ENCODE measurements around the gene IL4R.
"Not testable (repeated sequence)": the region's sequence is repeated elsewhere in the genome, so short reads cannot be mapped to it uniquely, and the experiment has no call there.

Gene IL4R

DNA sequence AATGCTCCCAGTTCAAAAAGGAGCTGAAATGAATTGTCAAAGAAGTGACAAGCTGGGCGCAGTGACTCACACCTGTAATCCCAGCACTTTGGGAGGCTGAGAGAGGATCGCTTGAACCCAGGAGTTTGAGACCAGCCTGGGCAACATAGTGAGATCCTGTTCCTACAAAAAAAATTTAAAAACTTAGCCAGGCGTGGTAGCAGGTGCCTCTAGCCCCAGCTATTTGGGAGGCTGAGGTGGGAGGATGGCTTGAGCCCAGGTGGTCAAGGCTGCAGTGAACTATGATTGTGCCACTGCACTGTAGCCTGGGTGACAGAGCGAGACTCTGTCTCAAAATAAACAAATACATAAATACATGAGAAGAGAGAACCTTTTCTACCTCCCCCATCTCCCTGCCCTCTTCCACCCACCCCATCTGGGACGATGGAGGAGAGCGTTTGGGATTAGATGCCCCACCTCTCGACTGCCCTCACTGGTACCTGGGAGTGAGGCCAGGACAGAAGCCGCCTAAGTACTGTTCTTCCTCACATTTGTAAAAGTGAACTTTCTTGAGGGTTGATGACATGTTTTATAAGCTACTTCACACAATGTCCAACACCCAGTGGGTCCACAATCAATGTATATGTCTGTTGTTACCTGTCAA lies 2.4 kb downstream of the IL4R start:
- DNase-seq, result no peak

DNA sequence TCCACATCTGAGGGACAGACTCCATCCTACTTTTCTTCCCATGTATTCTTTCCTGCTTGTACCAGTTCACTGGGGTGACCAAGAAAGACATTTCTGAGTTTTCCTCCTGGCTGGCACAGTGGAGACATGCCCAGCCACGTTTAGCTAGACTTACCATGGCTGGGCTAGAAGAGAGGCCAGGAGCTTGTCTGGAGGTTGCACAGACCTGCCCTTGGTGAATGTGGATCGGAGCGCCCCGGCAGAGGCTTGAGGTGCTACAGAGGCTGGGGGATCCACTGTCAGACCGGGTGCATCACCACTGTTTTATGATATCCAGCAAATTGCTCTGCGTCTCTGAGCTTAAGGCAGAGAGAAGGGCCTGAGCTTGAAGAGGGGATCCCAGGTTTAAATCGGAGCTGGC lies 3.5 kb downstream of the IL4R start:
- DNase-seq, result no peak

DNA sequence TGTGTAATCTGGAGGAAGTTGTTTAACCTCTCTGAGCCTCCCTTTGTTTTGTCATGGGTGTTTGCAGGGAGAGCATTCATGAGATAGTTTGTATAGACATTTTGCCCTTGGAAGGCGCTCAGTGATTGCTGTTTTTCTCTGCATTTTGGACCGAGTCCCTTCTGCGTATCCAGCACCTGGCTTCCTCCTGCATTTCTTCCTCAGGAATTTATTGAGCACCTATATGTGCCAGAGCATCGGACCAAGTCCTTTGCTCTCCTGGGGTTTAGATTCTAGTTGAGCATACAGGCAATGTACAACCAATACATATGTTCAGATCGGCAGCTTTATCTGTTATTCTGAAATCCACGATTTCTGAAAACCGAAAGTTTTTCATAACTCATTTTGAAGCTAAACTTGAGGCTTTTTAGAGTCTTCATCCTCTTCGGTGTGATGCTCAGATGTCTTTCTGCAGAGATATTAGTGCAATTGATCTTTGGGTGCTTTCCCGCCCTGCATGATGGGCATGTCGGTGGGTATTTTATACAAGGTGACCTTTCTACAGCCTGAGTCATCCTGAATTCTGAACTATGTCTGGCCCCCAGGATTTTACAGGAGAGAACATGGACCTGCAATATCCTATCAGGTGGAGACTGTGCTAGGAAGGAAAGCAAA lies 4.1 kb downstream of the IL4R start:
- no peak for DNase-seq

DNA sequence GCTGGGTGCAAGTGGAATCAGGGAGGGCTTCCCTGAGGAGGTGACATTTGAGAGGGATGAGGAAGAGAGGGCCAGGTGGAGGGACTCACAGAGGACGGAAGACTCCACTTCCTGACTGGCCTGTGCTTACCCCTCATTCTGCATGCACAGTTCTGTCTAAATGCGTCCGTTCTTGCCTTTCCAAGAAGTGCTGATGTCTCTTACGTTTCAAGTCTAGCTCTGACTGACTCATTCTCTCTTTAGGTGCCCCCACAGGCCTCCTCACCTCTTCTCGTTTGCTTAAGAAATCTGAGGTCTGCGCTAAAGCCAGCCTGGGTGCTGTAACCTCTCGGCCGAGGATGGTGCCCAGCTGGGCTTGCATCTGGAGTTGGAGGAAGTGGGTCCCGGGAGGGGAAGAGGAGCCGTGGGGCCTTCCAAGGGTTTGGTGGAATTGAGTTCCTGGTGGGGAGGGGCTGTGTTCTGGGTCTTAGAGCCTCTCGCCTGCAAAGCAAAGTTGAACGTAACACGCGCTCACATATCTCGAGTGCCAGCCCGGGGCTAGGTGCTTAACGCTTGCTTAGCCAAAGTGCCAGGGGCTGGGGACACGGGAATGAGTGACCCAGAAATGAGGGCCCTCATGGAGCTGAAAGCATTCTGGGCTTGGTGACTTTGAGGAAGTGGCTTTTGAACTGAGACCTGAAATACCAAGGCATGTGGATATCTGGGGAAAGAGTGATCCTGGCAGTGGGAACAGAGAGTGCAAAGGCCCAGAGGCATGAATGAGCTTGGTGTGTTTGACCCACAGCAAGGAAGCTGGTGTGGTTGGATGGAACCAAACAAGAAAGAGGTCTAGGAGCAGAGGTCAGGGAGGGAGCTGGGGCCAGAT lies 4.8 kb downstream of the IL4R start:
- DNase-seq, result no peak

DNA sequence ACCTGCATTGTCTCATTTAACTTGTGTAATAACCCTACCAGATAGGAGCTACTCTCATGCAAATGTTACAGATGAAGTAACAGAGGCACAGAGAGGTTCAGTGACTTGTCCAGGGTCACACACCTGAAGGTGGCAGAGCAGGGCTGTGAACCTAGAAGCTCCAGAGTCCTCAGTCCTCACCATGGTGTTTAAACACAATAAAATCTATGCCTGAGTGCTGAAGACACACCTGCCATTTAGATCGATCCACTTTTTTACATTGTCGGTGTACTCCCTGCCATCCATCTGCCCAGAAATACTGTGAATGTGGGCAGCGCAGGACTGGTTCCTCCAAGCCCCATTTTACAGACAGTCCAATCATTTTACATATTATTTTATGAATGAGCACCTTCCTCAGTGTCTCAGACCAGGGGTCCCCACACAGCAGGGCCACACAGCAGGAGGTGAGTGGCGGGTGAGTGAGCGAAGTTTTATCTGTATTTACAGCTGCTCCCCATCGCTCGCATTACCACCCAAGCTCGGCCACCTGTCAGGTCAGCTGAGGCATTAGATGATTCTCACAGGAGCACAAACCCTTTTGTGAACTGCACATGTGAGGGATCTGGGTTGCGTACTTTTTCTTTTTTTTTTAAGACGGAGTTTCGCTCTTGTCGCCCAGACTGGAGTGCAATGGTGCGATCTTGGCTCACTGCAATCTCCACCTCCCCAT lies 5.6 kb downstream of the IL4R start:
- no peak for DNase-seq

DNA sequence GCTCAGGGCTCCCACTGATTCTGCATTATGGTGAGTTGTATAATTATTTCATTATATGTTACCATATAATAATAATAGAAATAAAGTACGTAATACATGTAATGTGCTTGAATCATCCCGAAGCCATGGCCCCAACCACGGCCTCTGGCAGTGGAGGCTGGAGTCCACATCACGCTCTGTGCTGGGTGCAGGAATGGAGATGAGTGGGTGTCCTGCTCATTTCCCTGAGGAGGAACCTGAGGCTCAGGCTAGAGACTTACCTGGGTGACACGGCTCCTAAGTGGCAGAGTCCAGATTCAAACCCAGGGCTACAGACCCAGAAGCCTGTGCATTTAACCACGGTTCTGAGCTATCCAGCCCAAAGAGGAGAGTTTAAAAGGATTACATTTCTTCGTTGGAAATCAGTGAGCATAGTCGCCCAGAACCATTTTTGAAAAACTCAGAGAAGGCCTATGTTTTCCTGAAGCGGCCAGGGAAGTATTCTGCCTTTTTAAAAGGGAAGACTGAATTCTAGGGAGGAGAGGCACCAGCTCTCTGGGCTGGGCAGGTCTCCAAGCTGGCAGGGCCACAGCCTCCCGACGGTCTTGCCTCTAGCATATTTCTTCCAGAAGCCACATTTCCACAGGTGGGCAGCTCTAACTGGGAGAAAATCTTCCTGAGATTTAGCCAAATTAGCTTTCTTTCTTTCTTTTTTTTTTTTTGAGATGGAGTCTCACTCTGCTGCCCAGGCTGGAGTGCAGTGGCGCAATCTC lies 6.7 kb downstream of the IL4R start:
- DNase-seq, result no peak

DNA sequence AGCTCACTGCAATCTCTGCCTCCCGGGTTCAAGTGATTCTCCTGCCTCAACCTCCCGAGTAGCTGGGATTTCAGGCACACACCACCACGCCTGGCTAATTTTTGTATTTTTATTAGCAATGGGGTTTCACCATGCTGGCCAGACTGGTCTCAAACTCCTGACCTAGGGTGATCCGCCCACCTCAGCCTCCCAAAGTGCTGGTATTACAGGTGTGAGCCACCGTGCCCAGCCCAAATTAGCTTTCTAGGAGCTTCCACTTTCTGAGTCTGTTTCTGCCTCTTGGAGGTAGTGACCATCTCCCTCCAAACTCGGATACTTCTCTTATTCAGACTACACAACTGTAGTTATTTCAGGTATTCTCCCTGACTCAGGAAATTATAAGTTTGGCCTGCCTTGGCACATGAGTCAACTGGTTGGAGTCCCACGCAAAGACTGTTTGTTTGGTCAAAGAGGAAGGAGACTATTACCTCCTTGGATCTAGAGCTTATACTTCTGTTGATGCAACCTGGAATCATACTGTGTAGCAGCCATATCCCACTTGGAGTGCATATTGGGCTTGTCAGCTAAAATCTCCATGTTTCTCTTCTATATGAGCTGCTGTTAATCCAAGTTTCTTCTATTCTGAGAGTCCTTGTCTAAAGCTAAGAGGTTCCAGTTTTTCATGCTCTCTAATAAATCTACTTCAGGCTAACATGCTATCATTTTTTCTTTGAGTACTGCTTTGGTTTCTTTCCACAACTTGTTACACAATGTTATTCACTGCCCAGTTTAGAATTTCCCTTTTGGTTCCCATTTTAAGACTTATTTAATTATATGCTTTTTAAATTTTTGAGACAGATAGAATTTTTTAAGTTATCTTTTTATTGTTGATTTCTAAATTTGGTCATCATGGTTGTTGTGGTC lies 7.5 kb downstream of the IL4R start:
- DNase-seq, result no peak

DNA sequence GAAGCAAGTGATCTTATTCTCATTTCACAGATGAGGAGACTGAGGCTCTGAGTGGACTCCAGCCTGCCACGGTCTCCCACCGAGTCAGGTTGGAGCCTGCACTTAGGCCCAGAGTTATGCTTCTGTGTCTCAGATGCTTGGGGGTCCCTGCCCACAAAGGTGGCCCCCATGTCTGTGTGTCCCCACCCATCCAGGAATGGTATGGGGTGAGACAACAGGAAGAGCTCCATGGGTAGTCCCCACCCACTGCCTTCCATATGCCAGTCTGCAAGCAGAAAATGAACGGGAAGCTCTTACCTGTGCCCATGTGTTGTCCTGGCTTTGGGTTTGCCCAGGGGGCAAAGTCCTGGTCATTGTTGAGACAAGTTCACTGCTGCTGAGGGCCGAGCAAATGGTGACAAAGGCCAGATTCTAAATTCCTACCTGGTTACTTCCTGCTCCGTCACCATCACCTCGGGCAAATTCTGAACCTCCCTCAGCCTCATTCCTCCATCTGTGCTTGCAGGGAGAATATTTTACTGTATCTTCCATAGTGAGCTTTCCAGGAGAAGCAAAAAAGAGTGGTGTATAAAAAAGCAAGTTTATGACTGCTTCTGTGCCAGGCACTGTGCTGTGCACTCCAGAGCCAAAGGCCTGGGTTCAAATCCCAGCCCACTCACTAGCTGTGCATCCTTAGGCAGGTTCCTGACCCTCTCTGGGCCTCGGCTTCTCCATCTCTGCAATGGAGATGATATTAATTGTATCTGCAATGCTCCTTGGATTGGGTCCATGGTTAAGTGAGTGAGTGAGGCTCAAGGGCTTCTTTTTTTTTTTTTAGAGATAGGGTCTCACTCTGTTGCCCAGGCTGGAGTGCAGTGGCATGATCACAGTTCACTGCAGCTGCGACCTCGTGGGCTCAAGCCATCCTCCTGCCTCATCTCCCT lies 9.3 kb downstream of the IL4R start:
- DNase-seq, result peak; percentile 84

DNA sequence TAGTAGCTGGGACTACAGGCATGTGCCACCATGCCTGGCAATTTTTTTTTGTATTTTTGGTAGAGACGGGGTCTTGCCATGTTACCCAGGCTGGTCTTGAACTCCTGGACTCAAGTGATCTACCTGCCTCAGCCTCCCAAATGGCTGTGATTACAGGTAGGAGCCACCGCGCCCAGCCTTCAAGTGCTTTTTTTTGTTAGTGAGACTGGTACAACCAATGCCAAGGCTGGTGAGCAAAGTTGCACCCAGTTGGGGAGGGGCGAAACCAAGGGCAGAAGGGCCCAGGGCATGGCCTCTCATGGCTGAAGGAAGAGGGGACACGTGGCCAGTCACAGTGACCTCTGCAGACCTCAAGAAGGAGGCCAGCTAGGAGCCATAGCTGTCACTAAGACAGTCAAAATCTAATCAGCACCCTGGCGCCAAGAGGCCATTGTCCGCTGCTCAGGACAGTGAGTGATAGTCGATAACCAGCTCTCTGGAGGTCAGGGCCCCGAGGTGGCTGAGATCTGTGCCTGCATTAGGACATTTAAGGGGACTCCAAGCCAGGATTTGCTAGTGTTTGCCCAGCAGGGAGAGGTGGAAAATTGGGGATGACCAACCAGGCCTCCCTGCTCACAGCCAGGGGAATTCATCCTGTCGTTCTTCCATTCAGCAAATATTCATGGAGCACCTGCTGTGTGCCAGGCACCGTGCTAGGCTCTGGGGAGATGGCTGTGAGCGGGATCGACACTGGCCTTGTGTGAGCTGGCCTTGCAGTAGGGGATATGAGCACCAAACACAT lies 10.2 kb downstream of the IL4R start:
- DNase-seq, result no peak

DNA sequence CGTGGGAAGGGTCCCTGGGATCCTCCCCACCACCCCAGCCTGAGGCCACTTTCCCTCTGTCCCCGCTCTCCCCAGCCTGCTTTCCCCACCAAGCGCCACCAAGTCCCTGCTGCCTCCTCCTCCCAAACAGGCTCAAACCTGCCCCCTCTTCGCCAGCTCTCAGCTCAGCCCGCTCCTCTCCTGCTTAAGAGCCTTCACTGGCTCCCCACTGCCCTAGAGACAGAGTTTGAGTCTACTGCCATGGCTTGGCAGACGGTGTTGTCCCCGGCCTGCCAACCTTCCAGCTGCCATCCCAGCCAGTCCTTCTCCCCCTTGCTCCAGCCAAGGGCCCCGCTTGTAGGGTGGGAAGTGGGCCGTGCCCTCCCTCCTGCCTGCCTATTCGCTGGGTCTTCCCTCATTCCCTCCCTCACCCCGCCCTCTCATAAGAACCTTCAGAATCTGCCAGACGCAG lies 11.1 kb downstream of the IL4R start:
- peak; percentile 73 for DNase-seq

DNA sequence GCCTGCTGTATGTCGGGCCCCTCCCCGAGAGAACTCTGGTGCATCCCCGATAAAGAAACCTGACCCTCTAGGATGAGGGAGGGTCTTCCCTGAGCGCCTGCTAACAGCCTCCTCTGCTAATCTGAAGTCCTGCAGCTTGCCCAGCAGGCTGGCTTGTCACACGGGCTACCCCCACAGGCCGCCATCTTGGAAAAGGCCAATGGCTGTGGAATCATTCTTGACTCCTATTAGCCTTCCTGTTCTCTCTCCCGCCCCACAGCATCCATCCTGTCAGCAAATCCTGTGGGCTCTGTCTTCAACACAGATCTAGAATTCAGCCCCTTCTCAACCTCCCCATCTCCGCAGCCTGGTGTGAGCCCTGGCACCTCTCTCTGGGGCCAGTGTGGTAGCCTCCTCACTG lies 12.0 kb downstream of the IL4R start:
- DNase-seq, result no peak

DNA sequence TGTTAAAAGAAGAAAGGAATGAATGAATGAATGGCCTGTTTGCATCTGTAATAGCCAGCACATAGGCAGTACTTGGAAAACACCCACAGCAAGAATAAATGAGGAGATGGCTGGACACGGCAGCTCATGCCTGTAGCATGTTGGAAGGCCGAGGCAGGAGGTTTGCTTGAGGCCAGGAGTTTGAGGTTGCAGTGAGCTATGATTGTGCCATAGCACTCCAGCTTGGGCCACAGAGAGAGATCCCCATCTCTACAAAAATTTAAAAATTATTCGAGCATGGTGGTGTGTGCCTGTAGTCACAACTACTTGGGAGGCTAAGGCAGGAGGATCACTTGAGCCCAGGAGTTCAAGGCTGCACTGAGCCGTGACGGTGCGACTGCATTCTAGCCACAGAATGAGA lies 12.5 kb downstream of the IL4R start:
- no peak for DNase-seq

DNA sequence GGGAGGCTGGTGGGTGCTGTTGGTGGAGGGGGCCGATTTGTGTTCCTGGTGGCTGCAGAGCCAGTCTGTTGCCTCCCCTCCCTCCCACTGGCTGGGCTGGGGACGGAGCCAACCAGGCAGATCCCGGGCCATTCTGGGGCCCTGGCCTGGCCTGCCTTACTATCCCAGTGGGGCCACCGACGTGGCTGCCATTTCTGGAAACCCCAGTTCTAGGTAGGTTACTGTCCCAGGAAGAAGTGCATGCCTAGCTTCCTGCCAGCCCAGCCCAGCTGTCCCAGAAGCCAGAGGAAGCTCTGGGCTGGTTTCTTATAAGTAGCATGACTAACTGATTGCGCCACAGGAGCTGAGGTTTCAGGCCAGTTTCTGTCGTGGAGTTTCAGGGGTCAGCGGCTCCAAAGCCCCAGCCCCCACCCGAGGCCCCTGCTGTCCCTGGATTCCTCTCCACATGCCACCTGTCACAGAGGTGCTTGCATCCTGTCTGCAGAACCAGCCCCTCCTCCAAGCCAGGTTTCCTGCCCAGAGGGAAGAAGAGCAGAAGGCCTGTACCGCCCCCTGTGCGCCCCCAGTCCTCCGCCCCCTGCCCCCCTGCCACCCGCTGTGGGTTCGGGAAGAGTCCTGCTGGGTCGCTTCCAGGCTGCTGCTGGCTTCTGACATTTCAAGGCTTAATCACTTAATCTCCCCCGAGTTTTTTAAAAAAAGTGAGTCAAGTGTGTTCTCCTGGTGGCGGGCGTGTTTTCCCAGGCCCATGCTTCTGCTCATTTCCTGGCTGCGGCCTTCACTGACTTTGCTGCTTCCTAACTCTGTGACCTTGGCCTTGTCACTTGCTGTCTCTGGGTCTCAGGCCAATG lies 13.2 kb downstream of the IL4R start:
- peak; percentile 95 for DNase-seq

DNA sequence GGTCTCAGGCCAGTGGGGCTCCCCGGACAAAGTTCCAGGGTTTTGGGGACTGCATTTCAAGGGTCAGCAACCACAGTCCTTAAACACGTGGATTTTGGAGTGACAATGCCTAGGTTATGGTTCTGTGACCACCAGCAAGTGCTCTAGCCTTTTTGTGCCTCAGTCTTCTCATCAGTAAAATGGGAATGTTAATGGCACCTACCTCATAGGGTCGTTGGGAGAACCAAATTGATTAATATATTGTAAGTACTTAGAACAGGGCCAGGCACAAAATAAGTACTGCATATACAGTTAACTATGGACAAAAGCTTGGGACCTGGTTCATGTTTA lies 13.8 kb downstream of the IL4R start:
- no peak for DNase-seq

DNA sequence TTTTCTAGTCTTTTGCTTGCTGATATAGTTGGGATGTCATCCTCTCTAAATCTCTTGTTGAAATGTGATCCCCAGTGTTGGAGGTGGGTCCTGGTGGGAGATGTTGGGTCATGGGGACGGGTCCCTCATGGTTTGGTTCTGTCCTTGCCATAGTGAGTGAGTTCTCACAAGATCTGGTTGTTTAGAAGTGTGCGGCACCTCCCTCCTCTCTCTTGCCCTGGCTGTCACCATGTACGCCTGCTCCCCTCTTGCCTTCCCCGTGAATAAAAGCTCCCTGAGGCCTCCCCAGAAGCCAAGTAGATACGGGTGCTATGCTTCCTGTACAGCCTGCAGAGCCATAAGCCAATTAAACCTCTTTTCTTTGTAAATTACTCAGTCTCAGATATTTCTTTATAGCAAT lies 15.2 kb downstream of the IL4R start:
- no peak for DNase-seq

DNA sequence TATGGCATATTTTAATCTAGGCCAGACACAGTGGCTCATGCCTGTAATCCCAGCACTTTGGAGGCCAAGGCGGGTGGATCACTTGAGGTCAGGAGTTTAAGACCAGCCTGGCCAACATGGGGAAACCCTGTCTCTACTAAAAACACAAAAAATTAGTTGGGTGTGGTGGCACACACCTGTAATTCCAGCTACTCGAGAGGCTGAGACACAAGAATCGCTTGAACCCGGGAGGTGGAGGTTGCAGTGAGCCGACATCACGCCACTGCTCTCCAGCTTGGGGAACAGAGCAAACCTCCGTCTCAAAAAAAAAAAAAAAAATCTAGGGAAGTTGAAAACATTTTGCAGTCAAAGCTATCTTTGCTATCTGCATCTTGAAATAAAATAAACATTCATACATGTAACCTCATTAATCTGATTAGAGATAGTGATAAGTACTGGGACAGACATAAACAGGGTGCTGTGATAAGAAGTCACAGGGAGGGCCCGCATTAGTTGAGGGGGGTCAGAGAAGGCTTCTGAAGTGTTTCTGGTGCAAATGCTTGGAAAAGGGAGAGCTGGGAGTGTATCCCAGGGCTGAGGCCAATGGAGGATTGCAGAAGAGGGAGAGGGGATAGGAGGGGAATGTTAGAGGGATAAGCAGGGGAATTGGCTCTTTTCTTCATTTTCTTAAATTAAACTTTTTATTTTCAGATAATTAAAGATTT lies 15.8 kb downstream of the IL4R start:
- not testable (repeated sequence) for DNase-seq

DNA sequence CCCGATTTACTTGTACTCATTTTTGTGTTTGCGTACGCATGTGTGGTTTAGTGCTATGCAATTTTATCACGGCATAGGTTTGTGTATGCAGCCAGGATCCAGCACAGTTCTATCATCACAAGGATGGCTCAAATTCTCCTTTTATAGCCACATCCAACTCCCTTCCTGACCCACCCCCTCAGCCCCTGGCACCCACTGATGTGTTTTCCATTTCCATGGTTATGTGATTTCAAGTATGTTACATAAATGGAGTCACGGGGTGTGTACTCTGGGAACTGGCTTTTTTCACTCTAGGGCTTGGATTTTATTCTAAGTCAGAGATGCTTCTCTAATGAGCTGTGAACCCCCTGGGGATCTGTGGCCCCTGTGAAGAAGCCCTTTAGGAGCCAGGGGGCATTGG lies 16.8 kb downstream of the IL4R start:
- no peak for DNase-seq

DNA sequence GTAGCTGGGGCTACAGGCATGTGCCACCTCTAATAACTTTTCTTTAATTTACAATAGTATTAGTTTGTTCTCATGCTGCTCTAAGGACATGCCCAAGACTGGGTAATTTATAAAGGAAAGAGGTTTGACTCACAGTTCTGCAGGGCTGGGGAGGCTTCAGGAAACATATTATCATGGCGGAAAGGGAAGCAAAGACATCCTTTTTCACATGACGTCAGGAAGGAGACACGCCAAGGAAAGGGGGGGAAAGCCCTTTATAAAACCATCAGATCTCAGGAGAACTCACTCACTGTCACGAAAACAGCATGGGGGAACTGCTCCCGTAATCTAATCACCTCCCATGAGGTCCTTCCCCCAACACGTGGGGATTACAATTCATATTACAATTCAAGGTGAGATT lies 18.3 kb downstream of the IL4R start:
- DNase-seq, result no peak
